GM18499 (cell line): ENCODE results near the gene CCL4.
"Not testable (repeated sequence)": the region's sequence is repeated elsewhere in the genome, so short reads cannot be mapped to it uniquely, and the experiment has no call there.

ENCODE experiments used
- ATAC-seq: cut with Tn5 transposase; IDR thresholded peaks from one replicate; pipeline ENCODE4 v1.9.1; 2021; ENCODE audit warnings: moderate number of reproducible peaks; ENCODE audit not compliant: insufficient read depth, unreplicated experiment

CCL4 gene

GRCh38 chr17:36103401-36103975 lies at the start of gene CCL4:
CCL4 (plus strand) TSS chr17:36103827; CDS start chr17:36103906, 79 bp downstream.
- peak; percentile 61 for ATAC-seq

- ATAC-seq = no peak
Measured at GRCh38 chr17:36055171-36055570, 48.5 kb upstream of the CCL4 start.

- ATAC-seq = no peak
Measured at GRCh38 chr17:36055921-36056520, 47.6 kb upstream of the CCL4 start.

- no peak for ATAC-seq
Measured at GRCh38 chr17:36057911-36058310, 45.7 kb upstream of the CCL4 start.

- no peak for ATAC-seq
Measured at GRCh38 chr17:36059406-36059805, 44.2 kb upstream of the CCL4 start.

GRCh38 chr17:36060816-36061215 lies 42.8 kb upstream of the CCL4 start:
- no peak for ATAC-seq

GRCh38 chr17:36063786-36064541 lies 39.7 kb upstream of the CCL4 start, which contains the start of gene CCL18:
CCL18 (plus strand) TSS chr17:36064272; CDS start chr17:36064343, 71 bp downstream.
- ATAC-seq = no peak

- no peak for ATAC-seq
Measured at GRCh38 chr17:36066365-36066985, 37.2 kb upstream of the CCL4 start.

- no peak for ATAC-seq
Measured at GRCh38 chr17:36068524-36068923, 35.1 kb upstream of the CCL4 start.

- no peak for ATAC-seq
Measured at GRCh38 chr17:36069136-36069535, 34.5 kb upstream of the CCL4 start.

GRCh38 chr17:36070427-36070826 lies 33.2 kb upstream of the CCL4 start:
- ATAC-seq = no peak

- ATAC-seq = no peak
Measured at GRCh38 chr17:36071751-36072150, 31.9 kb upstream of the CCL4 start.

- no peak for ATAC-seq
Measured at GRCh38 chr17:36072431-36073121, 31.1 kb upstream of the CCL4 start.

GRCh38 chr17:36074365-36074764 lies 29.3 kb upstream of the CCL4 start:
- ATAC-seq = no peak

- ATAC-seq = not testable (repeated sequence)
Measured at GRCh38 chr17:36081681-36082471, 21.8 kb upstream of the CCL4 start.

GRCh38 chr17:36082482-36083120 lies 21.0 kb upstream of the CCL4 start:
- ATAC-seq = not testable (repeated sequence)

GRCh38 chr17:36083691-36084090 lies 19.9 kb upstream of the CCL4 start:
- ATAC-seq = not testable (repeated sequence)

GRCh38 chr17:36085765-36086164 lies 17.9 kb upstream of the CCL4 start:
- ATAC-seq = no peak

GRCh38 chr17:36086791-36087190 lies 16.8 kb upstream of the CCL4 start:
- no peak for ATAC-seq
